Activated effector memory CD4-positive, alpha-beta T cell treated with Interleukin-2 at 50 U/mL for 16 hours (primary cell): ENCODE results near the gene FMN2.

ENCODE experiments used
- DNase-seq: peaks from one replicate; pipeline ENCODE4 v3.0.0-alpha.2; 2020

The FMN2 gene

GRCh38 chr1:240201931-240202330, 110.2 kb downstream of the FMN2 start:
- no peak for DNase-seq

- DNase-seq = no peak
Observed at GRCh38 chr1:240207073-240207709, 115.5 kb downstream of the FMN2 start.

- DNase-seq = no peak
Observed at GRCh38 chr1:240210026-240210425, 118.3 kb downstream of the FMN2 start.

- DNase-seq = no peak
Observed at GRCh38 chr1:240212556-240212955, 120.9 kb downstream of the FMN2 start.

- no peak for DNase-seq
Observed at GRCh38 chr1:240217403-240217802, 125.7 kb downstream of the FMN2 start.

GRCh38 chr1:240219104-240219503, 127.4 kb downstream of the FMN2 start:
- no peak for DNase-seq

GRCh38 chr1:240226102-240226501, 134.4 kb downstream of the FMN2 start:
- DNase-seq = no peak

GRCh38 chr1:240230816-240231215, 139.1 kb downstream of the FMN2 start:
- no peak for DNase-seq

- DNase-seq = no peak
Observed at GRCh38 chr1:240232530-240232929, 140.8 kb downstream of the FMN2 start.

- DNase-seq = no peak
Observed at GRCh38 chr1:240234485-240235210, 143.0 kb downstream of the FMN2 start.

- DNase-seq = no peak
Observed at GRCh38 chr1:240235521-240236288, 144.0 kb downstream of the FMN2 start.

- no peak for DNase-seq
Observed at GRCh38 chr1:240237305-240237721, 145.6 kb downstream of the FMN2 start.

- DNase-seq = no peak
Observed at GRCh38 chr1:240239309-240239708, 147.6 kb downstream of the FMN2 start.

GRCh38 chr1:240241278-240241677, 149.6 kb downstream of the FMN2 start:
- DNase-seq = no peak

GRCh38 chr1:240242601-240243144, 151.0 kb downstream of the FMN2 start:
- no peak for DNase-seq

- no peak for DNase-seq
Observed at GRCh38 chr1:240244968-240245628, 153.4 kb downstream of the FMN2 start.

- no peak for DNase-seq
Observed at GRCh38 chr1:240245629-240246020, 153.9 kb downstream of the FMN2 start.

- DNase-seq = no peak
Observed at GRCh38 chr1:240247899-240248298, 156.2 kb downstream of the FMN2 start.

- DNase-seq = no peak
Observed at GRCh38 chr1:240254006-240254405, 162.3 kb downstream of the FMN2 start.

GRCh38 chr1:240254778-240255291, 163.2 kb downstream of the FMN2 start:
- no peak for DNase-seq

GRCh38 chr1:240255922-240256321, 164.2 kb downstream of the FMN2 start:
- no peak for DNase-seq

GRCh38 chr1:240256836-240257503, 165.3 kb downstream of the FMN2 start:
- DNase-seq = no peak
